Left renal cortex interstitium (tissue), 4 donors: ENCODE data around the gene RFX1. TPM values are rescaled to one million over a fixed set of nuclear protein-coding genes. Genes with fewer than 3 reads are reported as not detected.
"Not testable (repeated sequence)": the region's sequence is repeated elsewhere in the genome, so short reads cannot be mapped to it uniquely, and the experiment has no call there.

Source experiments
- DNase-seq, 4 donors: peaks; one replicate each; pipeline ENCODE4 v3.0.0-alpha.2; 2013; ENCODE audit warnings: low read depth in 4 of 4, low spot score in 2 of 4, missing footprints in 1 of 4
- polyA plus RNA-seq, 4 donors: library from polyadenylated mRNA; unstranded; fragments of 120-200 nt; gene quantifications; one replicate each; pipeline ENCODE4 v1.2.1, GENCODE V29; 2013; ENCODE audit not compliant: insufficient read length in 4 of 4

The RFX1 gene
- polyA plus RNA-seq, 4 donors = 9.0 to 18.5 (median 15.2) TPM

- no peak for DNase-seq
Observed at GRCh38 chr19:13938301-13939064, 67.6 kb downstream of the RFX1 start, which contains the start of gene PODNL1. TSS of gene PODNL1 (minus strand) at chr19:13938417. CDS start at chr19:13938181, 236 bp downstream.

GRCh38 chr19:13937479-13938300, 68.4 kb downstream of the RFX1 start:
- no peak for DNase-seq

GRCh38 chr19:13935765-13936510, 70.2 kb downstream of the RFX1 start:
- no peak for DNase-seq

- no peak for DNase-seq
Observed at GRCh38 chr19:13934785-13935109, 71.4 kb downstream of the RFX1 start.

DNA sequence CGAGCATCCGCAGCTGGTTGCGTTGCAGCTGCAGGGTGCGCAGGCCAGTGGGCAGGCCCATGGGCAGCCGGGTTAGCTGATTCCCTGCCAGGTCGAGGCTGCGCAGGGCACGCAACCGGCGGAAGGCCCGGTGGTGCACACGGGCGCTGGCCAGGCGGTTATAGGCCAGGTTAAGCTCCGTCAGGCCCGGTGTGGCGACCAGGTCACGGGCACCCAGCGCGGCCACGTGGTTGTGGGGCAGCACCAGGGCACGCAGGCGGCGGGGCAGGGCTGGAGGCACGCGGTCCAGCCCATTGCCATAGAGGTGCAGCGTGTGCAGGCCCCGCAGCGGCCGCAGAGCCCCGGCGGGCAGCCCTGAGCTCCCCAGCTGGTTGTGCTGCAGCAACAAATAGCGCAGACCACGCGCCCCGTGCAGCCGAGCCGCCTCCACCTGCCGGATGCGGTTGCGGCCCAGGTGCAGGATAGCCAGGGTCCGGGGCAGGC, 73.2 kb downstream of the RFX1 start:
- no peak for DNase-seq

DNA sequence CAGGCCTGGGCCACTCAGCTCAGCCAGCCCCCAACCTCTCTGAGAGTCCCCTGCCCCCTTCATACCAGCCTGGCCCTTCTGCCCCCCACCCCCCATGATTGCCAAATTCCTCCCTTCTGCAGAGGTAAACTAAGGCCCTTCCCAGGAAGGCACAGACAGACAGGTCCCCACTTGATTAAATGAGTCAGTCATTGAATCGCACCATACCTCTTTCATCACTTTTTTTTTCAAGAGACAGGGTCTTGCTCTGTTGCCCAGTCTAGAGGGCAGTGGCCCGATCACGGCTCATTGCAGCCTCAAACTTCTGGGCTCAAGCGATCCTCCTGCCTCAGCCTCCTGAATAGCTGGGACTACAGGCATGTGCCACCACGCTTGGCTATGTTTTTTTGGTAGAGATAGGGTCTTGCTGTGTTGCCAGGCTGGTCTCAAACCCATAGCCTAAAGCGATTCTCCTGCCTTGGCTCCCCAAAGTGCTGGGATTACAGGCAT, 73.9 kb downstream of the RFX1 start:
- DNase-seq = no peak

GRCh38 chr19:13931391-13932148, 74.5 kb downstream of the RFX1 start:
- no peak for DNase-seq

- no peak for DNase-seq
Observed at GRCh38 chr19:13930402-13930801, 75.7 kb downstream of the RFX1 start.

- no peak for DNase-seq
Observed at GRCh38 chr19:13929956-13930355, 76.2 kb downstream of the RFX1 start.

DNA sequence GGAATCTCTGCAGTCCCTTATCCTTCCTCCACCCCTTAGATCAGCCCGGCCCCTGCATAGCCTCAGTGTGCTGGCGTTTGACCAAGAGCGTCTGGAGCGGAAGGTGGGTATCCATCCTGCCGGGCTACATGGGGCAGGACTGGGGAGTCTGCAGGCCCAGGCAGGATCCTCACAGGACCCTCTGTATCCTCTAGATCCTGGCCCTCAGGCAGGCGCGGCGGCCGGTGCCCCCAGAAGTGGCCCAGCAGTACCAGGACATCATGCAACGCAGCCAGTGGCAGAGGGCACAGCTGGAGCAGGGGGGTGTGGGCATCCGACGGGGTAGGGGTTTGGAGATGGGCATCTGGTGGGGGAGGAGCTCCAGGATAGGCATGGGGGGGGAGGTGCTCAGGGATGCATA, 76.8 kb downstream of the RFX1 start:
- no peak for DNase-seq

DNA sequence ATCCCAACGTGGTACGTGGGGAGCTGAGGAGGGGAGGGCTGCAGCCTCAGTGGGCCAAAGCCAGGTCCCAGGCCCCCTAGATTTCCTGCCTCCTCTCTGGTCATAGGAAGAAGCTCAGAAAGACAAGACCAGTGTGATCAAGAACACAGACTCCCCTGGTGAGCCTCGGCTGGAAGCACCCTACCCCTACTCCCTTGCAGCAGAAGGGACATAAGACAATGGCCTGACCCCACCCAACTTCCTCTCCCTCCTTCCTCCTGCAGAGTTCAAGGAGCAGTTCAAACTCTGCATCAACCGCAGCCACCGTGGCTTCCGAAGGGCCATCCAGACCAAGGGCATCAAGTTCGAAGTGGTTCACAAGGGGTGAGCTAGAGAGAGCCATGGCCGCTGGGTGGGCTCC, 79.4 kb downstream of the RFX1 start:
- no peak for DNase-seq

DNA sequence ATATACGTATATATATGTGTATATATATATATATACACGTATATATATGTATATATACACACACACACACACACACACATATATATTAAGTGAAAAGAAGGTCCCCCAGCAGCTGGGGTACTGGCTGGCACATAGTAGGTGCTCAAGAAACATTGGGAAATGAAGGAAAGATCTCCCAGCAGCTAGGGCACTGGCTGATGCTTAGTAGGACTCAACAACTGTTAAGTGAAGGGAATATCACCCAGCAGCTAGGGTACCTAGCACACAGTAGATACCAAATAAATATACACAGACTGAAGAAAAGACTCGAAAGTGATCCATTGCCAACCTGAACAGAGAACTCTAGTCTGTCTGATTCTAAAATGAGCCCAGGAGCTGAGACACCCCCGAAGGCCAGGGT, 80.1 kb downstream of the RFX1 start:
- no peak for DNase-seq

GRCh38 chr19:13923194-13923987, 82.7 kb downstream of the RFX1 start:
- no peak for DNase-seq

DNA sequence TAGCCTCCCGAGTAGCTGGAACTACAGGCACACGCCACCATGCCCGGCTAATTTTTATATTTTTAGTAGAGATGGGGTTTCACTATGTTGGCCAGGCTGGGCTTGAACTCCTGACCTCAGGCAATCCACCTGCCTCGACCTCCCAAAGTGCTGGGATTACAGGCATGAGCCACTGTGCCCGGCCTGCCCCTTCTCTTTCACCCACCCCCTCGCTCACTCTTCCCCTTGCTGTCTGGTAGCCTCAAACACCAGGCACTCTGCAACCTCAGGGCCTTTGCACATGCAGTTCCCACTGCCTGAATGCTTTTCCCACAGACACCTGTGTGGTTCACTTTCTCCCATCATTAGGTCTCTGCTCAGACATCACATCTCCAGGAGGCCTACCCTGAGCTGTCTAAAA, 84.0 kb downstream of the RFX1 start:
- not testable (repeated sequence) for DNase-seq

- DNase-seq = no peak
Observed at GRCh38 chr19:13920940-13921747, 85.0 kb downstream of the RFX1 start.

DNA sequence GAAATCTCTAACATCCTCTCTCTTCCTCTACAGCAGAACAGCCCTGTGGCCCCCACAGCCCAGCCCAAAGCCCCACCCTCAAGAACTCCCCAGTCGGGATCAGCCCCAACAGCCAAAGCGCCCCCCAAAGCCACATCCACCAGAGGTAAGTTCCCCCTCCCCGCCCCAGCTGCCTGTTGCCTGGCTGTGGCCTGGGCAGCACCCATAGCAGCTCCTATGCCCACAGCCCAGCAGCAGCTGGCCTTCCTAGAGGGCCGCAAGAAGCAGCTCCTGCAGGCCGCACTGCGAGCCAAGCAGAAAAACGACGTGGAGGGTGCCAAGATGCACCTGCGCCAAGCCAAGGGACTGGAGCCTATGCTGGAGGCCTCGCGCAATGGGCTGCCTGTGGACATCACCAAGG, 85.6 kb downstream of the RFX1 start:
- no peak for DNase-seq

DNA sequence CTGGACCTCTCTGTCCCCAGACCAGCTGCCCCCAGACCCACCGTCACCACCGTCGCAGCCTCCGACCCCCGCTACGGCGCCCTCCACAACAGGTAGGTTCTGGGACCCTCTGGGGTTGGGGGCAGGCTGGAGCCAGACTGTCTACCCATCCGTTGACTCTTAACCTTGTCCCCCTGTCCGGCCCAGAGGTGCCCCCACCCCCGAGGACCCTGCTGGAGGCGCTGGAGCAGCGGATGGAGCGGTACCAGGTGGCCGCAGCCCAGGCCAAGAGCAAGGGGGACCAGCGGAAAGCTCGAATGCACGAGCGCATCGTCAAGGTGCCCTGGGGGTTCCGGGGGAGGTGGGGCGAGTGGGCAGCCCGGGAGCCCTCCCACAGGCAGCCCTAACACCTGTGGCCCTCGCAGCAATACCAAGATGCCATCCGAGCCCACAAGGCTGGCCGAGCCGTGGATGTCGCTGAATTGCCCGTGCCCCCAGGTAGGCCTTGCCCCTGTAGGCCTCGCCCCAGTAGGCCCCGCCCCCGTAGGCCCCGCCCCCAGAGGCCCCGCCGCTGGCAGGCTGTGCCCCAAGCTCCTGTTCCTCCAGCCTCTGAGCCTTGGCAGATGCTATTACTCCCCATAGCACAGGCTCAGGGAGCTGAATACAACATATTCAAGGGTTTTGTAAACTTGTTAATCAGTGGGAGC, 87.3 kb downstream of the RFX1 start:
- no peak for DNase-seq

DNA sequence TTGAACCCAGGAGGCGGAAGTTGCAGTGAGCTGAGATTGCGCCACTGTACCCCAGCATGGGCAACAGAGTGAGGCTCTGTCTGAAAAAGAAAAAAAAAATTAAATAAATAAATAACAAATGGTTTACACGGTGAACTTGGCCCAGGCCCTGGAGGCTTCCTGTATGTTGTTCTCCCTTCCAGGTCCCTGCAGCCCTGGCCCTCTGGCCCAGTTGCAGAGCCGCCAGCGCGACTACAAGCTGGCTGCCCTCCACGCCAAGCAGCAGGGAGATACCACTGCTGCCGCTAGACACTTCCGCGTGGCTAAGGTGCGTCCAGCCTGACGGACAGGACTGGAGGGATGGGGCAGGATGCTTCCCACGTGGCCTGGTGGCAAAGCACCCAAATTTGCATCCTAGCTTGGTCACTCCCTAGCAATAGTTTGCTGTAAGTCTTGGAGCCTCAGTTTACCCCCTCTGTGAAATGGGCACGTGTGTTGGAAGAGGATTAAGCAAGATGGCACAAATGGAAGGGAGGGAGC, 88.2 kb downstream of the RFX1 start:
- no peak for DNase-seq
